ENCODE measurements around the gene ACSL3. TPM values are rescaled to one million over a fixed set of nuclear protein-coding genes. Genes with fewer than 3 reads are reported as not detected.

ACSL3 gene
- total and polyA plus RNA-seq, 2 donors (not counting 3 experiments of a cell fraction or from before 2014, with no cell fraction given): 58.7 to 139 TPM

GRCh38 chr2:222984908-222985307 lies 124.1 kb downstream of the ACSL3 start:
- Histone ChIP-seq H3K9me3 (replicated peaks; ENCODE audit: control insufficient read depth, insufficient read depth, low read length) (no peaks in the 10 kb centered on the region), H3K9me1 (replicated peaks; ENCODE audit: control insufficient read depth, extremely low read depth, insufficient read depth, low read length) (no peaks in the 10 kb centered on the region), H4K20me1 (replicated peaks; ENCODE audit: control insufficient read depth, extremely low read depth, insufficient read depth, low read length) (no peaks in the 10 kb centered on the region), H3K27me3 (ENCODE audit: control insufficient read depth in 2 of 2, insufficient read depth in 2 of 2, low read length in 2 of 2) (no peaks in the 10 kb centered on the region), H3K27ac (ENCODE audit: insufficient read depth, low read depth, low read length) (no peak overlapping the region), H3K9ac (replicated peaks; ENCODE audit: extremely low read depth, insufficient read depth, low read length) (no peak overlapping the region), H3K4me3 (replicated peaks in 1 of 3; ENCODE audit: insufficient read depth in 1 of 3, low read depth in 1 of 3, low read length in 3 of 3) (no peak overlapping the region), H3K4me1 (ENCODE audit: control insufficient read depth, extremely low read depth, insufficient read depth, low read length) (no peaks in the 10 kb centered on the region), H2AFZ (ENCODE audit: low read depth, low read length) (no peak overlapping the region), H3K36me3 (ENCODE audit: control insufficient read depth in 2 of 2, extremely low read depth in 1 of 2, insufficient read depth in 2 of 2, low read length in 2 of 2) (no peaks in the 10 kb centered on the region), H3K4me2 (ENCODE audit: insufficient read depth, low read length) (no peak overlapping the region), H3K79me2 (ENCODE audit: control insufficient read depth, insufficient read depth, low read length) (no peaks in the 10 kb centered on the region)
- no peak for FAIRE-seq
- TF ChIP-seq GATA2 (IDR thresholded peaks at IDR 0.05; ENCODE audit: insufficient read depth, insufficient read length, low read depth, low read length) (no peak), POLR2AphosphoS5 (IDR thresholded peaks at IDR 0.05; ENCODE audit: insufficient read depth, low read depth, low read length) (no peak), POLR2A (IDR thresholded peaks at IDR 0.05; ENCODE audit: low read depth, low read length) (no peak), CTCF (IDR thresholded peaks at IDR 0.05; ENCODE audit: extremely low read depth in 1 of 2, insufficient read depth in 1 of 2, low read depth in 1 of 2, low read length in 2 of 2) (no peak), FOS (IDR thresholded peaks at IDR 0.05; ENCODE audit: borderline replicate concordance, insufficient read depth, low read length) (no peak), JUN (IDR thresholded peaks at IDR 0.05; ENCODE audit: borderline replicate concordance, insufficient read depth, insufficient read length, low read depth) (no peak), EZH2 (IDR thresholded peaks at IDR 0.05; ENCODE audit: borderline replicate concordance, low read depth, low read length, severe bottlenecking) (no peak), MAX (IDR thresholded peaks at IDR 0.05; ENCODE audit: insufficient read depth, insufficient read length) (no peak), MYC (IDR thresholded peaks at IDR 0.05; ENCODE audit: low read depth, low read length) (no peak)
- POLR2A ChIA-PET: no interaction called here
- CTCF ChIA-PET: no interaction called here
- no TSS peak for BruUV-seq (replicated peaks)
- no peak for DNase-seq (ENCODE audit: low read depth, low spot score)
- dilution Hi-C loops (cut with MboI; ENCODE audit: extremely low pct_ligation_motif_present, low sequenced_read_pairs): no loop called here
- intact Hi-C loops (cut with micrococcal nuclease): no loop called here

All from endothelial cell of umbilical vein (primary cell).